Measurements from ENCODE around the gene FBXL5. TPM values are rescaled to one million over a fixed set of nuclear protein-coding genes. Genes with fewer than 3 reads are reported as not detected.

The FBXL5 gene
- total and polyA plus RNA-seq, 2 donors (not counting 3 experiments of a cell fraction or from before 2014, with no cell fraction given) = 42.2 to 60.2 TPM

DNA sequence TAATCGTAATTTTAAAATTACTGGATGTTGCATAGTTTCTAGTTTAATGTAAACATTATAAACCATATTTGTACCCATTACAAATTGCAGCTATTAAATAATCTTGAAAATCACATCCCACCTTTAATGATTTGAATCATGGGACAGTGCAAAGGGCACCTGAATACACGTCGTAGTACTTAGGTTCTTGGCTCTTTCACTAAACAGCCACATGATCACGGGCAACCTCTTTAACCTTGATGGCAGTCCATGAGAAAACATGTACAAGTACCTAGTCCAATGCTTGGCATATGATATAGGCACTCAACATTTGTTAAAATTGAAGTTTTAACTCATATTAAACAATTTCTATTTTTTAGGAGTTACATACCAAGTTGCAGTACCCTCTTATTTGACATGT is 11.8 kb upstream of the FBXL5 start:
- no peaks in the 10 kb centered on the region for H3K9me1 ChIP-seq (replicated peaks; ENCODE audit: control insufficient read depth, extremely low read depth, insufficient read depth, low read length)
- DNase-seq (ENCODE audit: low read depth, low spot score) (no peak), FAIRE-seq (no peak)
- intact Hi-C loops (cut with micrococcal nuclease) (no loop called here), dilution Hi-C loops (cut with MboI; ENCODE audit: extremely low pct_ligation_motif_present, low sequenced_read_pairs) (no loop called here)
- H3K4me1 ChIP-seq (ENCODE audit: control insufficient read depth, extremely low read depth, insufficient read depth, low read length) = peaks cover 35% of the 10 kb centered on the region
- no peak overlapping the region for H2AFZ ChIP-seq (ENCODE audit: low read depth, low read length)
- H3K9ac ChIP-seq (replicated peaks; ENCODE audit: extremely low read depth, insufficient read depth, low read length) = no peak overlapping the region
- H3K4me2 ChIP-seq (ENCODE audit: insufficient read depth, low read length) = no peak overlapping the region
- no TSS peak for BruUV-seq (replicated peaks)
- H3K9me3 ChIP-seq (replicated peaks; ENCODE audit: control insufficient read depth, insufficient read depth, low read length) = no peaks in the 10 kb centered on the region
- TF ChIP-seq POLR2A (IDR thresholded peaks at IDR 0.05; ENCODE audit: low read depth, low read length) (no peak), FOS (IDR thresholded peaks at IDR 0.05; ENCODE audit: borderline replicate concordance, insufficient read depth, low read length) (no peak), EZH2 (IDR thresholded peaks at IDR 0.05; ENCODE audit: borderline replicate concordance, low read depth, low read length, severe bottlenecking) (no peak), GATA2 (IDR thresholded peaks at IDR 0.05; ENCODE audit: insufficient read depth, insufficient read length, low read depth, low read length) (no peak), JUN (IDR thresholded peaks at IDR 0.05; ENCODE audit: borderline replicate concordance, insufficient read depth, insufficient read length, low read depth) (no peak), POLR2AphosphoS5 (IDR thresholded peaks at IDR 0.05; ENCODE audit: insufficient read depth, low read depth, low read length) (no peak)
- TF ChIP-seq, protein P1, sequence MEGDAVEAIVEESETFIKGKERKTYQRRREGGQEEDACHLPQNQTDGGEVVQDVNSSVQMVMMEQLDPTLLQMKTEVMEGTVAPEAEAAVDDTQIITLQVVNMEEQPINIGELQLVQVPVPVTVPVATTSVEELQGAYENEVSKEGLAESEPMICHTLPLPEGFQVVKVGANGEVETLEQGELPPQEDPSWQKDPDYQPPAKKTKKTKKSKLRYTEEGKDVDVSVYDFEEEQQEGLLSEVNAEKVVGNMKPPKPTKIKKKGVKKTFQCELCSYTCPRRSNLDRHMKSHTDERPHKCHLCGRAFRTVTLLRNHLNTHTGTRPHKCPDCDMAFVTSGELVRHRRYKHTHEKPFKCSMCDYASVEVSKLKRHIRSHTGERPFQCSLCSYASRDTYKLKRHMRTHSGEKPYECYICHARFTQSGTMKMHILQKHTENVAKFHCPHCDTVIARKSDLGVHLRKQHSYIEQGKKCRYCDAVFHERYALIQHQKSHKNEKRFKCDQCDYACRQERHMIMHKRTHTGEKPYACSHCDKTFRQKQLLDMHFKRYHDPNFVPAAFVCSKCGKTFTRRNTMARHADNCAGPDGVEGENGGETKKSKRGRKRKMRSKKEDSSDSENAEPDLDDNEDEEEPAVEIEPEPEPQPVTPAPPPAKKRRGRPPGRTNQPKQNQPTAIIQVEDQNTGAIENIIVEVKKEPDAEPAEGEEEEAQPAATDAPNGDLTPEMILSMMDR (IDR thresholded peaks at IDR 0.05; ENCODE audit: extremely low read depth in 1 of 2, insufficient read depth in 1 of 2, low read depth in 1 of 2, low read length in 2 of 2) = no peak
- no peak overlapping the region for H3K27ac ChIP-seq (ENCODE audit: insufficient read depth, low read depth, low read length)
- ChIA-PET POLR2A (interaction anchor here (1.1 kb wide), 1 partner anchor 14 kb away, joined by 4 read pairs; the partner anchor contains the start of gene FAM200B), CTCF (interaction anchor here (0.7 kb wide), 1 partner anchor 10 kb away, joined by 4 read pairs; no protein-coding TSS in a partner anchor)
- H3K79me2 ChIP-seq (ENCODE audit: control insufficient read depth, insufficient read depth, low read length) = peaks cover 32% of the 10 kb centered on the region
- no peaks in the 10 kb centered on the region for H4K20me1 ChIP-seq (replicated peaks; ENCODE audit: control insufficient read depth, extremely low read depth, insufficient read depth, low read length)
- peaks cover 0 to 3% of the 10 kb centered on the region in 2 experiments for H3K36me3 ChIP-seq (ENCODE audit: control insufficient read depth in 2 of 2, extremely low read depth in 1 of 2, insufficient read depth in 2 of 2, low read length in 2 of 2)
- H3K27me3 ChIP-seq (ENCODE audit: control insufficient read depth in 2 of 2, insufficient read depth in 2 of 2, low read length in 2 of 2) = no peaks in the 10 kb centered on the region
- H3K4me3 ChIP-seq (replicated peaks in 1 of 3; ENCODE audit: insufficient read depth in 1 of 3, low read depth in 1 of 3, low read length in 3 of 3) = no peak overlapping the region
